OCI-LY7 (cell line): Measurements from ENCODE around the gene ALDH1A3. TPM values are rescaled to one million over a fixed set of nuclear protein-coding genes. Genes with fewer than 3 reads are reported as not detected.

Experiments
- BruUV-seq: library from RNA; stranded (reverse); fragments of 400-500 nt; replicated peaks from 2 replicates; lab custom pipeline; 2021; lab: Mats Ljungman, UMichigan
- CTCF ChIA-PET: fragments of 300-600 bp; sonication (Branson Sonifier 250); formaldehyde crosslinking; loops from one replicate; lab custom pipeline; 2022; ENCODE audit warnings: antibody characterized with exemption; ENCODE audit not compliant: unreplicated experiment; lab: Charles Lee
- POLR2A ChIA-PET: fragments of 300-600 bp; sonication (Branson Sonifier 250); formaldehyde crosslinking; loops from one replicate; lab custom pipeline; 2022; ENCODE audit warnings: antibody characterized with exemption; lab: Charles Lee
- DNase-seq: peaks from one replicate; pipeline ENCODE4 v3.0.0-alpha.2; 2015; ENCODE audit warnings: low spot score
- H2AFZ ChIP-seq: fragments of 200-600 bp; sonication (generic), shearing (Covaris generic); 2 replicates; pipeline ENCODE4 v1.6.1; 2014; ENCODE audit warnings: mild to moderate bottlenecking, antibody characterized with exemption, low read length, moderate library complexity
- H3K27ac ChIP-seq: fragments of 200-600 bp; sonication (generic); 2 replicates; pipeline ENCODE4 v1.5.1; 2014; ENCODE audit warnings: mixed run types, low read depth, mild to moderate bottlenecking, moderate library complexity, low read length, inconsistent platforms; ENCODE audit not compliant: poor library complexity, severe bottlenecking
- H3K36me3 ChIP-seq: fragments of 200-600 bp; sonication (generic); 2 replicates; pipeline ENCODE4 v1.6.1; 2014; ENCODE audit warnings: mild to moderate bottlenecking, antibody characterized with exemption, low read length, moderate library complexity, mixed read lengths; ENCODE audit not compliant: insufficient read depth
- H3K4me1 ChIP-seq: fragments of 200-600 bp; sonication (generic); 2 replicates; pipeline ENCODE4 v1.5.1; 2014; ENCODE audit warnings: mild to moderate bottlenecking, low read length; ENCODE audit not compliant: insufficient read depth, poor library complexity, severe bottlenecking
- H3K4me2 ChIP-seq: fragments of 200-600 bp; sonication (generic); 2 replicates; pipeline ENCODE4 v1.6.1; 2014; ENCODE audit warnings: mild to moderate bottlenecking, low read length
- H3K4me3 ChIP-seq: fragments of 200-600 bp; sonication (generic); 2 replicates; pipeline ENCODE4 v1.5.1; 2014; ENCODE audit warnings: mild to moderate bottlenecking, low read depth, low read length; ENCODE audit not compliant: poor library complexity, severe bottlenecking
- H3K79me2 ChIP-seq: fragments of 200-600 bp; sonication (generic); 2 replicates; pipeline ENCODE4 v1.6.1; 2016; ENCODE audit warnings: low read depth, mild to moderate bottlenecking, low read length, moderate library complexity, mixed read lengths; ENCODE audit not compliant: insufficient read depth
- H3K9me2 ChIP-seq: fragments of 200-600 bp; sonication (generic); 2 replicates; pipeline ENCODE4 v1.6.1; 2016; ENCODE audit warnings: mild to moderate bottlenecking, low read length, mixed read lengths; ENCODE audit not compliant: insufficient read depth
- H3K9me3 ChIP-seq: fragments of 200-600 bp; sonication (generic); 2 replicates; pipeline ENCODE4 v1.6.1; 2014; ENCODE audit warnings: mild to moderate bottlenecking, mixed run types, low read length, mixed read lengths
- H4K20me1 ChIP-seq: fragments of 200-600 bp; sonication (generic); 2 replicates; pipeline ENCODE4 v1.6.1; 2014; ENCODE audit warnings: mild to moderate bottlenecking, antibody characterized with exemption, low read length, moderate library complexity, mixed read lengths; ENCODE audit not compliant: insufficient read depth
- EZH2phosphoT487 ChIP-seq: fragments of 200-600 bp; sonication (generic); IDR thresholded peaks from 2 replicates; pipeline ENCODE4 v1.6.1; 2018; ENCODE audit warnings: low read depth, borderline replicate concordance, mild to moderate bottlenecking, mixed run types, antibody characterized with exemption, low read length, moderate library complexity, mixed read lengths
- intact Hi-C: fragments of 100-400 bp; cut with micrococcal nuclease; formaldehyde crosslinking; loops from one replicate; pipeline ENCODE4 v1.10.0; 2022; ENCODE audit not compliant: unreplicated experiment
- total RNA-seq, 2 experiments: library from RNA; depleted of rRNA in 1 of 2; stranded (reverse); fragments of >200 nt in 1 of 2; shearing (Covaris generic) in 1 of 2; gene quantifications; 2 replicates each; pipeline ENCODE4 v1.2.3, GENCODE V29; 2014 to 2022
- TF ChIP-seq, protein P1 (sequence below): fragments of 200-600 bp; sonication (generic); conservative IDR thresholded peaks from 2 replicates; pipeline ENCODE4 v1.5.1; 2014; ENCODE audit warnings: mild to moderate bottlenecking, antibody characterized with exemption, low read length, moderate library complexity, mixed read lengths

ALDH1A3 gene
- total RNA-seq, 2 experiments from 2014 or later: not detected

DNA sequence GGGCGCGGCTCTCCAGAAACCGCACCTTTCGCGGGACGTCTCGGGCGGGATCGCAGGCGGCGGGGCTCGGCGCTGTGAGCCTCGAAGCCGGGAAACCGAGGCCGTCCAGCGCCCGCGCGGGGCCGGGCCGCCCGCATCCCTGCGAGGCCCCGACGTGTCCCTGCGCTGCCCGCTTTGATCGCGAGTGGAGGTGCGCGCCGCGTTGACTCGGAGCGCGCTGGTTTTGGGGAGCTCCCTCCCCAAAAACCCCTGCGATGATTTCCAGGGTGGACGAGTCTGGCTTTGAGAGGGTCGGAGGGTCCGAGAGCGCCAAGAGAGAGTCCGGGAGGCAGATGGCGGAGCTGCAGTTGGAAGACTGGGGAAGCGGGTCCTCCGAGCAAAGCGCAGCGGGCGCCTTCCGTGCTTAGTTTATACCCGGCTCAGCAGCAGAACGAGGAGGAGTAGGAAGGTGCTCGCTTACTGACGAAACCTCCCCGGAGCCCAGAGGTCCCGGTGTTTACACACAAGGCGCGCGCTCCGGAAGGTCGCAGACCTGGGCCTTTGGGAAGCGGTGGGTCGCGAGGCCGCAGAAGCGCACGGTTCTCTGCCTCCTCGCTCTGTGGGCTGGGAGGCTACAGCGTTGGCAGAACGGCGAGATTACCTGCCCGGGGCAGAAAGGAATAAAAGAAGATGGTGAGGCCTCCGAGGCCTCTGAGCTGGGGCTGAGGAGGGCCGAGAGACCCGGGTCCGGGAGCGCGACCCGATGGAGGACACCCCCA lies 687 bp downstream of the ALDH1A3 start:
- no peak overlapping the region for H3K4me2 ChIP-seq
- CTCF ChIA-PET: no interaction called here
- no TSS peak for BruUV-seq

GRCh38 chr15:100880897-100881242 lies 1.2 kb downstream of the ALDH1A3 start:
- no peak for DNase-seq
- intact Hi-C loops: no loop called here
- no peak overlapping the region for H3K4me3 ChIP-seq
- no peak for TF ChIP-seq EZH2phosphoT487
- TF ChIP-seq, protein P1, sequence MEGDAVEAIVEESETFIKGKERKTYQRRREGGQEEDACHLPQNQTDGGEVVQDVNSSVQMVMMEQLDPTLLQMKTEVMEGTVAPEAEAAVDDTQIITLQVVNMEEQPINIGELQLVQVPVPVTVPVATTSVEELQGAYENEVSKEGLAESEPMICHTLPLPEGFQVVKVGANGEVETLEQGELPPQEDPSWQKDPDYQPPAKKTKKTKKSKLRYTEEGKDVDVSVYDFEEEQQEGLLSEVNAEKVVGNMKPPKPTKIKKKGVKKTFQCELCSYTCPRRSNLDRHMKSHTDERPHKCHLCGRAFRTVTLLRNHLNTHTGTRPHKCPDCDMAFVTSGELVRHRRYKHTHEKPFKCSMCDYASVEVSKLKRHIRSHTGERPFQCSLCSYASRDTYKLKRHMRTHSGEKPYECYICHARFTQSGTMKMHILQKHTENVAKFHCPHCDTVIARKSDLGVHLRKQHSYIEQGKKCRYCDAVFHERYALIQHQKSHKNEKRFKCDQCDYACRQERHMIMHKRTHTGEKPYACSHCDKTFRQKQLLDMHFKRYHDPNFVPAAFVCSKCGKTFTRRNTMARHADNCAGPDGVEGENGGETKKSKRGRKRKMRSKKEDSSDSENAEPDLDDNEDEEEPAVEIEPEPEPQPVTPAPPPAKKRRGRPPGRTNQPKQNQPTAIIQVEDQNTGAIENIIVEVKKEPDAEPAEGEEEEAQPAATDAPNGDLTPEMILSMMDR: no peak
- H3K9me2 ChIP-seq: no peaks in the 10 kb centered on the region
- H3K4me1 ChIP-seq: no peaks in the 10 kb centered on the region
- CTCF ChIA-PET: no interaction called here
- H3K4me2 ChIP-seq: no peak overlapping the region
- no peak overlapping the region for H2AFZ ChIP-seq
- H3K27ac ChIP-seq: no peak overlapping the region
- no peaks in the 10 kb centered on the region for H4K20me1 ChIP-seq
- H3K36me3 ChIP-seq: no peaks in the 10 kb centered on the region
- H3K9me3 ChIP-seq: no peaks in the 10 kb centered on the region
- no peaks in the 10 kb centered on the region for H3K79me2 ChIP-seq
- POLR2A ChIA-PET: no interaction called here
- BruUV-seq: no TSS peak

More for the DNA sequence above, 687 bp downstream of the ALDH1A3 start:
- Histone ChIP-seq H4K20me1 (no peaks in the 10 kb centered on the region), H3K9me3 (no peaks in the 10 kb centered on the region), H3K27ac (no peak overlapping the region), H3K9me2 (no peaks in the 10 kb centered on the region), H2AFZ (no peak overlapping the region), H3K4me1 (no peaks in the 10 kb centered on the region), H3K79me2 (no peaks in the 10 kb centered on the region), H3K36me3 (no peaks in the 10 kb centered on the region), H3K4me3 (no peak overlapping the region)
- intact Hi-C loops: no loop called here
- POLR2A ChIA-PET: no interaction called here
- TF ChIP-seq, protein P1: no peak
- TF ChIP-seq EZH2phosphoT487: no peak
- no peak for DNase-seq

- Histone ChIP-seq H3K4me3 (no peak overlapping the region), H2AFZ (no peak overlapping the region), H3K9me3 (no peaks in the 10 kb centered on the region), H3K4me2 (no peak overlapping the region), H4K20me1 (no peaks in the 10 kb centered on the region), H3K79me2 (no peaks in the 10 kb centered on the region), H3K4me1 (no peaks in the 10 kb centered on the region), H3K27ac (no peak overlapping the region), H3K9me2 (no peaks in the 10 kb centered on the region), H3K36me3 (no peaks in the 10 kb centered on the region)
- CTCF ChIA-PET: interaction anchor here (0.6 kb wide), 1 partner anchor 35 kb away, joined by 3 read pairs; no protein-coding TSS in a partner anchor
- BruUV-seq: no TSS peak
- no peak for DNase-seq
- TF ChIP-seq EZH2phosphoT487: no peak
- TF ChIP-seq, protein P1: no peak
- POLR2A ChIA-PET: no interaction called here
- intact Hi-C loops: no loop called here
Observed at GRCh38 chr15:100881573-100882336, 2.1 kb downstream of the ALDH1A3 start.
